GM18526 (cell line): ENCODE measurements around the gene CHD9.

ENCODE experiments used
- POLR2A ChIP-seq: IDR thresholded peaks from 3 replicates; pipeline ENCODE4 v1.6.1; 2011; ENCODE audit not compliant: insufficient read length; ENCODE audit errors: extremely low read depth

Gene CHD9

GRCh38 chr16:53129281-53130158 lies 74.7 kb downstream of the CHD9 start:
- no peak for TF ChIP-seq POLR2A

GRCh38 chr16:53130159-53131049 lies 75.6 kb downstream of the CHD9 start:
- TF ChIP-seq POLR2A = peak; percentile 52

GRCh38 chr16:53131050-53131362 lies 76.2 kb downstream of the CHD9 start:
- TF ChIP-seq POLR2A = no peak

- TF ChIP-seq POLR2A = no peak
Measured at GRCh38 chr16:53131363-53132071, 76.7 kb downstream of the CHD9 start.

GRCh38 chr16:53132406-53132805 lies 77.6 kb downstream of the CHD9 start:
- no peak for TF ChIP-seq POLR2A

- no peak for TF ChIP-seq POLR2A
Measured at GRCh38 chr16:53135329-53135728, 80.5 kb downstream of the CHD9 start.

- no peak for TF ChIP-seq POLR2A
Measured at GRCh38 chr16:53142823-53143568, 88.2 kb downstream of the CHD9 start.

- no peak for TF ChIP-seq POLR2A
Measured at GRCh38 chr16:53147500-53148065, 92.8 kb downstream of the CHD9 start.

- no peak for TF ChIP-seq POLR2A
Measured at GRCh38 chr16:53150769-53151168, 96.0 kb downstream of the CHD9 start.

GRCh38 chr16:53152329-53152728 lies 97.5 kb downstream of the CHD9 start:
- no peak for TF ChIP-seq POLR2A

GRCh38 chr16:53153130-53153529 lies 98.3 kb downstream of the CHD9 start:
- no peak for TF ChIP-seq POLR2A

- no peak for TF ChIP-seq POLR2A
Measured at GRCh38 chr16:53154513-53154912, 99.7 kb downstream of the CHD9 start.

GRCh38 chr16:53156516-53156915 lies 101.7 kb downstream of the CHD9 start:
- no peak for TF ChIP-seq POLR2A

GRCh38 chr16:53159781-53160436 lies 105.1 kb downstream of the CHD9 start:
- TF ChIP-seq POLR2A = no peak
